ENCODE measurements around the gene RUNDC3A.

- TF ChIP-seq EZH2 (IDR thresholded peaks at IDR 0.05; ENCODE audit: borderline replicate concordance, low read length) (no peak), CTCF (IDR thresholded peaks at IDR 0.05; ENCODE audit: low read length) (no peak)
Measured at GRCh38 chr17:44349553-44350070, 41.2 kb downstream of the RUNDC3A start.

Data from OCI-LY1 (cell line).